ENCODE measurements around the gene PDS5B.
"Not testable (repeated sequence)": the region's sequence is repeated elsewhere in the genome, so short reads cannot be mapped to it uniquely, and the experiment has no call there.

Gene PDS5B

DNA sequence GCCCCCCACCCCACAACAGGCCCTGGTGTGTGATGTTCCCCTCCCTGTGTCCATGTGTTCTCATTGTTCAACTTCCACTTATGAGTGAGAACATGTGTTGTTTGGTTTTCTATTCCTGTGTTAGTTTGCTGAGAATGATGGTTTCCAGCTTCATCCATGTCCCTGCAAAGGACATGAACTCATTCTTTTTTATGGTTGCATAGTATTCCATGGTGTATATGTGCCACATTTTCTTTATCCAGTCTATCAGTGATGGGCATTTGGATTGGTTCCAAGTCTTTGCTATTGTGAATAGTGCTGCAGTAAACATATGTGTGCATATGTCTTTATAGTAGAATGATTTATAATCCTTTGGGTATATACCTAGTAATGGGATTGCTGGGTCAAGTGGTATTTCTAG, 142.8 kb downstream of the PDS5B start:
- DNase-seq (ENCODE audit: low spot score), result not testable (repeated sequence)

DNA sequence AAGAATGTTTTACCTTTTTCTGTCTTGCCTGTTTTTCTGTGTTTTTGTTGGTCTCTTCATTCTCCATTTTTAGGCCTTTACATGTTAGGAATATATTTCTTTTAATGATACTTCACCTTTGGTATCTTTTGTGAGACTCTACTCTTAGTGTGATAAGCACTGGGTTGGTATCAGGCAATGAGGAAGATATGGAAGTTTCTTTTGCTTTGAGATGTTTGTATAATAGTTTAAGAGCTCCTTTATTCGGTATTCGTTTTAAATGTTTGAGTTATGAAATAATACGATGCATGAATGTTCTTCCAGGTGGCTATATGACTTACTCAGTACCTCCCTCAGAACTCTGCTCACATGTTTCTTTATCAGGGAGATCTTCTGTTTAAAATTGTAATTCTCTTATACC, 144.8 kb downstream of the PDS5B start:
- no peak for DNase-seq (ENCODE audit: low spot score)

DNA sequence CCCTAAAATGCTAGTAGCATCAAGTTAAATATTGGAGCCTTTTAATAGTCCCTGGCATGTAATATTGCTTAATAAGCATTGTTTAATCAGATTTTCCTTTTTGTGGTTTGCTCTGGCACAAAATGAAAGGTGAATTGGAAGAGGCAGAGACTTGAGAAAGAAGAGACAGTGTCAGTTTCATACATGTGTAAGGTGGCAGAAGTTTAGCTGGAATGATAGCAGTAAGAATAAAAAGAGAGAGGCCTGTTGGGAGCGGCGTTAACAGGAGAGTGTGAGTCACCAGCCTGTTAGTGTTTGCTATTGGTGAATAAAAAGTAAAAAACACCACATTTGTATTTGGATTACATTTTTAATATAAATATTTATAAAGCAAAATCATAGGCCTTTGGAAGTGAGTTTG, 145.3 kb downstream of the PDS5B start:
- no peak for DNase-seq (ENCODE audit: low spot score)

DNA sequence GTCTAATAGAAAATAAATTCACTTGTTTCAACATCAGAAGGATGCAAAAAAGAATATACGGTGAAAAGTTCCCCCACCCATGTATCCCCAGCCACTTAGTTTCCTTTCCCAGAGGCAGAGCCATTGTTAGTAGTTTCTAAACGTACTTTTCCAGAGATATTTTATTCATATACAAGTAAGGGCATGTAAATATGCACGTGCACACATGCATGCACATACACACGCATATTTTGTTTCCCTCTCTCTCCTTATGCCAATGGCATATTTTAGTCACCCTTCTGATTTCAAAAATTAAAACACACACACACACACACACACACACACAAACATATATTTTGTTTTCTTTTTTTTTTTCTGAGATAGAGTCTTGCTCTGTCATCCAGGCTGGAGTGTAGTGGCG, 147.4 kb downstream of the PDS5B start:
- no peak for DNase-seq (ENCODE audit: low spot score)

DNA sequence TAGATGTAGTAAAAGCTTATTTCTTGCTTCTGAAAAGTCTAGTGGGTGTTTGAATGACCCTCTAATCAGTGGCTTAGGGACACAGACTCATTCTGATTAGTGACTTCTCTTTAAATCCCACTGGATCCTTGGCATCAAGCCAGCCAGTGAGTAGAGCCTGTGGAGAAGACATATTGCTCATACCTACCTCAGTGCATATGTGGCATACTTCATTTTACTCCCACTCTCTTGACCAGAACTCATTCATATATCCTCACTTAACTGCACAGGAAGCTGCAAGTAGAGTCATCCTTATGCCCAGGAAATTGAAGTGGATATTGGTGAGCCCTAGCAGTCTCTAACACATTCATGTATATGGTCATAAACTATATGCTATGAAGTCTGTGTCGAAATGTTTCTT, 148.3 kb downstream of the PDS5B start:
- no peak for DNase-seq (ENCODE audit: low spot score)

DNA sequence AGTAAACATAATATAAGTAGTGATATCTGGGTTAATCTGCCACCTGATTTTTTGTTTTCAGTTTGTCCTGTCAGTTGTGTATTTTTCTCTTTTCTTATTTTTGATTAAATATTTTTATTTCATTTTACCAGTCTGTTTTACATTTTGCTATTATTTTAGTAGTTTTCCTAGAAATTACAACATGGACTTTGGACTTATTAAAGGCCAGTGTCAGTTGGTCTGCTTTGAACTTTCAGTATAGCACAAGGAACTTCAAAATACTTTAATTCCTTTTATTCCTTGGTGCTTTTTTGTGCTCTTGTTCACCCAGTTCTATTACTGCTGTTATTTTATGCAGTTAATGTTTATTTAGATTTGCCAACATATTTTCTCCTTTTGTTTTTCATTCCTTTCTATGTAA, 149.6 kb downstream of the PDS5B start:
- no peak for DNase-seq (ENCODE audit: low spot score)

DNA sequence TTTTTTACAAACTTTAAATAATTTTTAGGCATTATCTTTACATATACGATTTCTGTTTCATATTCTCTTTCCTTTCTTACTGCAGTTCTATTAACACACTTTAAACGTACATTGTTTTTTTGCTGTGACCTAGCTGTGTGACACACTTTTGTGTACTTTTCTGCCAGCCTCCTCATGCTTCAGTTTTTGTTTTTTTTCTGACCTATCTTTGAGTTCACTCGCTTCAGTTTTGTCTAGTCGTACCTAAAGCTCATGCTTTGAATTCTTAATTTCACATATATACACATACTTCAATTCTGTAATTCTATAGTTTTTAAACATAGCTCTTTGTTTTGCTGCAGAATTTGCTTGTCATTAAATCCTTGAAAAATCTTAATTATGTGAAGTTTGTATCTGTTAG, 150.4 kb downstream of the PDS5B start:
- no peak for DNase-seq (ENCODE audit: low spot score)

DNA sequence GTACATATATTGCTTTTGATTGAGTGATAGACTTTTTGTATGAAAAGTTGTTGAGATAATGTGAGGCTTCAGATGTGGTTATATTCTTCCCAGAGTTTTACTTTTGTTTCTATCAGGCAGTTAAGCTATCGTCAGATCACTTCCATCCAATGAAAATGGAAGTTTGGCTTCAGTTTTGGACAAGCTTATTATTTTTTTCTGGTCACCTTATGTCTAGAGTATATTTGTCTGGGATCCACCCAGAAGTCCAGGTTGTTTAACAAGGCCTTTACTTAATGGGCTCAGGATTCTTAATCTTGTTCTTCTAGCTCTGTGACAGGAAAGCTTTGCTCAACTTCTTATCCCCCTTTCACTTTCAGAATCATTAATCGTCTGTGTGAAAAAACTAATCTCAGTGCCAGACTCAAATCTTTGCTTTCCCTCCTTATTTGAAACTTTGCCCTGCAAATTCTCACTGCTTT, 150.9 kb downstream of the PDS5B start:
- no peak for DNase-seq (ENCODE audit: low spot score)

DNA sequence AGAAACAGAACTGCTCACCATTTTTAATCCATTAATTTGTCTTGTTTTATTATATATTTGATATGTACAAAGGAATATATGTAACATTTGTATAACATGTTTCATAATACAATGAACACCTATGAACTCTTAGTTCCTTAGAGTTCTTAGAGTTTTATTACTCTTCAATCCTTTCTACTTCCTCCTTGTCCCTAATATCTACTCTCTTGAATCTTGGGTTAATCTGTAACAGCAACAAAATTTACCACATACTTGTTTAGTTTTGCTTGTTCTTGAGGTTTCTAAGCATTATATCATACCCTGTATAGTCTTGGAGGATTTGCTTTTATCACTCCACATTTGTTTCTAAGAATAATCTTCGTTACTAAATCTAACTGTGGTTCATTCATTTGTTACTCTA, 151.4 kb downstream of the PDS5B start:
- no peak for DNase-seq (ENCODE audit: low spot score)

DNA sequence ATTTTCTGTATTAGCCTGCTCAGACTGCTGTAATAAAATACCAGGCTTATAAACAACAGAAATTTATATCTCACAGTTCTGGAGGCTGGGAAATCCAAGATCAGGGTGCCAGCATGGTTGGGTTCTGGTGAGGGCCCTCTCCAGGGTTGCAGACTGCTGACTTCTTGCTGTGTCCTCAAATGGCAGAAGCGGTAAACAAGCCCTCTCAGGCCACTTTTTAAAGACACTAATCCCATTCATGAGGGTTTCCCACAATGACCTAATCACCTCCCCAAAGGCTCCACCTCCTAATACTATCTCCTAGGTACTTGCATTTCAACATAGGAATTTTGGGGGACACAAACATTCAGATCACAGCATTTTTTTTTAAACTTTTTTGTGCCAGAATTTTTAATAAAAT, 159.3 kb downstream of the PDS5B start:
- DNase-seq (ENCODE audit: low spot score), result no peak

DNA sequence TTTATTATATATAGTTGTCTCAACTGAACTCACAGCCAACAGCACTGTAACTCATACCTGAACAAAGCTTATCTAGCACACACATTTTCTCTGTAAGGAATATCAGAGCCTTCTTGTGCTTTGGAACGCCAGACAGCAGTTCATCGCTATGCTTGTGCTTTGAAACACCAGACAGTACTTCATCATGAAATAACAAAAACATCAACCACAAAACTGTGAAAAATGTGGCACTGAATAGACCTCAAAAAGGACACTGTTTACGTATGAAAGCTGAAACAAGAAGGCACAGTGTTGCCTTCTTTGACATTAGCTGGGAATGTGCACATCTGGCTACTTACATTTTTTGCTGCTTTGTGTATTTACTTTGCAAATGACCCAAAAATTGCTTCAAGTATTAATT, 160.2 kb downstream of the PDS5B start:
- no peak for DNase-seq (ENCODE audit: low spot score)

DNA sequence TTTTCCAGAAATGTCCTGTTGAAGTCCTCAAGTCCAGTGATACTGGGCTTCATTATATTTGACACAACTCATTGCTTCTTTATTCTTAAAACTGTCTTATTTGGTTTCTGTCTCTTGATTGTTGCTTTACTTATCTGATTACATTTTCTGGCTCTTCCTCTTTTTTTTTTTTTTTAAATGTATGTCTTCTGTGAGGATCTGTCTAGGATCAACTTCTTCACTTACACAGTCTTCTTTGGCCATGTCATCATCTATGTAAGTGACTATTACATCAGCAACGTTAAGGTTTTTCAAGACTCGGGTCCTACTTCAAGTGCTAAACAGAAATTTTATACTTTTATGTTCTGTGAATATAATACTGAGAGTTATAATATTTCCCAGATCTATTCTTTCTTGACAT, 162.1 kb downstream of the PDS5B start:
- DNase-seq (ENCODE audit: low spot score), result no peak

DNA sequence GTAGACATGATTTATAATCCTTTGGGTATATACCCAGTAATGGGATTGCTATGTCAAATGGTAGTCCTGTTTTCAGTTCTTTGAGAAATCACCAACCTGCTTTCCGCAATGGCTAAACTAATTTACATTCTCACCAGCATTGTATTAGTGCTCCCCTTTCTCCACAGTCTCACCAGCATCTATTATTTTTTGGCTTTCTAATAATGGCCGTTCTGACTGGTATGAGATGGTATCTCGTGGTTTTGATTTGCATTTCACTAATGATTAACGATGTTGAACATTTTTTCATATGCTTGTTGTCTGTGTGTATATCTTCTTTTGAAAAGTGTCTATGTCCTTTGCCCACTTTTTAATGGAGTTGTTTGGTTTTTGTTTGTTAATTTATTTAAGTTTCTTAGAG, 165.1 kb downstream of the PDS5B start:
- DNase-seq (ENCODE audit: low spot score), result no peak

DNA sequence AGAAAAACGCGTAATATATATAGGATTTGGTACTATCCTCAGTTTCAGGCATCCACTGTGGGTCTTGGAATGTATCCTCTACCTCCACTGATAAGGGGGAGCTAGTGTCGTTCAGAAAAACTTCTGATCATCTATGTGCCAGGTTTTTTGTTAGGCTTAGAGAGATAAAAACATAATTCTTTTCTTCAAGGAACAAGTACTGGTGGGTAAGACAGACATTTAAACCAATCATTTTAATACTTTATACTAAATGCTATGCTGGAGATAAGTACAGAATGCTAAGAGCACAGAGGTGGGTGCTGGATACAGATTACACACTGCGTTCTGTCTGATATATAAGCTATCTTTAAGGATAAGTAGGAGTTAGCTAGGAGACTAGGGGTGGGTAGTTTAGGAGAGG, 166.1 kb downstream of the PDS5B start:
- no peak for DNase-seq (ENCODE audit: low spot score)

DNA sequence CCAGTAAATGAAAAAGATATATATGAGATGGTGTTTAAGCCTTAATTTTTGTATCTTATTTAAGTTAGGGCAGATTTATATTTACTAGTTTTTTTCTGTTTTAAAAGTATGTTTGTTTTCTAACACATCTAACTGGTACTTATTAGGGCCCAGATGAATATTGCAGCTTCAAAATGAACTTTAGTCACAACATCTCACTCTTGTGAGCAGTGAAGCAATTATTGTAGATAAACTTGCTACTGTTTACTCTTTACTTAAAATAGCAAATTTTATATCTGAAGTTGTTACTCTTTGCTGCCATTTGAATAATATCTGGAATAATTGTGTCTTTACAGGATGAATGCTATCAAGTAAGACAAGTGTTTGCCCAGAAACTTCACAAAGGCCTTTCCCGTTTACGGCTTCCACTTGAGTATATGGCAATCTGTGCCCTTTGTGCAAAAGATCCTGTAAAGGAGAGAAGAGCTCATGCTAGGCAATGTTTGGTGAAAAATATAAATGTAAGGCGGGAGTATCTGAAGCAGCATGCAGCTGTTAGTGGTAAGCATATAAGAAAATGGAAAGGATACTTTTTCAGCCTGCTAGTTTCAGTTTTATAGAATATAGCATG, 166.8 kb downstream of the PDS5B start:
- no peak for DNase-seq (ENCODE audit: low spot score)

DNA sequence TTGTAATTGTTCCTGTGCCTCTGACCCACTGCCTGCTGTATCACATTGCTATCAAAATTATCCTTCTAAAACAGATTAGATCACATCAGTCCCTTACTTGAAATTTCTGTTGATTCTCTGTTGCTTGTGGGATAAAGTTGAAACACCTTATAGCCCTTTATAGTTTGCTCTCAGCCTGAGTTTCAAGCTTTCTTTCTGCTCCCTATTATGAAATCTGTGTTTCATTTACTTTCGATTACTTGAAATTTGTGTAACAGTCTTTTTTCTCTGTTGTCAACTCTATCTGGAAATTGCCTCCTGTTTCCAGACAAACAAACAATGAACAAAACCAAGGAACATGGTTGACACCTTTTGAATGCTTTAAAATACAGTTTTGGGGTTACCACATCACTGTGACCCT, 167.9 kb downstream of the PDS5B start:
- no peak for DNase-seq (ENCODE audit: low spot score)

DNA sequence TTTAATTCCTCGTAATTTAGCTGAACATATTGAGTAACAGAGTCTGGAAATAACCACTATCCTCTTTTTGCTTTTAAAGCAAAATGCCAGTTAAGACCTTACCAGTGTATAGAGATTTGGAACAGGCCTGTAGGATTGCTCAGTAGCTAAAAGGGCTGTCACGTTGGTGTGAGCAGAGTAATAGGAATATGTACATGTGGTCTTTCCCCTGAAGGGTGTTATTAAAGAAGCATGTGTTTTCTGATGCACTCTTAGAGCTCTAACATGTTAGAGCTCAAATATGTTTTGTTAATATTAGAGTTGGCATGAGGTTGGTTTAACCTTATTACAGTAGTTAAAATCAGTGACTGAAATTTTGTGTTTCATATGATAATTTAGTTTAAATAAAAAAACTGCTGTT, 172.9 kb downstream of the PDS5B start:
- DNase-seq (ENCODE audit: low spot score), result no peak

DNA sequence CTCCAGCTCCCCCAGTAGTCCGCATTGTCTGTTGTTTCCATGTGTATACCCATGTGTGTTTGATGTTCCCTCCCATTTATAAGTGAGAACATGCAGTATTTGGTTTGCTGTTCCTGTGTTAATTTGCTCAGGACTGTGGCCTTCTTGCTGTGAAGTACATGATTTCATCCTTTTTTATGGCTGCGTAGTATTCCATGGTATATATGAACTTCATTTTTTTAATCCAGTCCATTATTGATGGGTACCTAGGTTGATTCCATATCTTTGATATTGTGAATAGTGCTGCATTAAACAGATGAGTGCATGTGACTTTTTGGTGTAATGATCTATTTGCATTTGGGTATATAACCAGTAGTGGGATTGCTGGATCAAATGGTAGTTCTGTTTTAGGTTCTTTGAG, 175.2 kb downstream of the PDS5B start:
- DNase-seq (ENCODE audit: low spot score), result no peak

DNA sequence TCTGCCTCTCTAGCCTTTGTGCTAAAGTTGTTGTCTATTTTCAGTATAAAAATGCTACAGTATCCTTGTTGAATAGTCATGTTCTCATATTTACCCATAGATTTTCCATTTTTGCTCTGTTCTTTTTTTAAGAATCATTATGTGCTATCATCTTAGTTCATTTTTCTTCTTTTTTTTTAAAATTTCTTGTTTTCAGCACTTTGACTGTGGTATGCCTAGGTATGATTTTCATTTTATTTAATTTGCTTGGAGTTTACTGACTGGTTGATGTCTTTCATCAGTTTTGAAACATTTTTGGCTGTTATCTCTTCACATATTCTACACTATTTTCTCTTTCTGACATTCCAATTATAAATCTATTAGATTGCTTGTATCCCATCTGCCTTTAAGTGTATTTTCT, 192.9 kb downstream of the PDS5B start:
- DNase-seq (ENCODE audit: low spot score), result no peak

DNA sequence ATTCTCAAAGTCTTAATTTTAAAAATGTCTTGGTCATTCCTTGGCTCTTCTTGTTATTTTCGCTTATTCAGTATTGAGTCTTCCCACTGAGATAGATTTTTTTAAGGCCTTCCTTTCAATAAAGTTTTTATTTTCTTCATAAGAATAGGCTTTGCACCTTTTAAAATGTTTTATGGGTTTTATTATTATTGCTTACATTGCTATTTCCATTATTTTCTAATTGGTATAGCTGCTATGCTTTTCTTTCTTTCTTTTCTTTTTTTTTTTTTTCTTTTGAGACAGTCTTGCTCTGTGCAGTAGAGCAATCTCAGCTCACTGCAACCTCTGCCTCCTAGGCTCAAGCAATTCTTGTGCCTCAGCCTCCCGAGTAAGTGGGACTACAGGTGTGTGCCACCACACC, 195.7 kb downstream of the PDS5B start:
- DNase-seq (ENCODE audit: low spot score), result no peak

DNA sequence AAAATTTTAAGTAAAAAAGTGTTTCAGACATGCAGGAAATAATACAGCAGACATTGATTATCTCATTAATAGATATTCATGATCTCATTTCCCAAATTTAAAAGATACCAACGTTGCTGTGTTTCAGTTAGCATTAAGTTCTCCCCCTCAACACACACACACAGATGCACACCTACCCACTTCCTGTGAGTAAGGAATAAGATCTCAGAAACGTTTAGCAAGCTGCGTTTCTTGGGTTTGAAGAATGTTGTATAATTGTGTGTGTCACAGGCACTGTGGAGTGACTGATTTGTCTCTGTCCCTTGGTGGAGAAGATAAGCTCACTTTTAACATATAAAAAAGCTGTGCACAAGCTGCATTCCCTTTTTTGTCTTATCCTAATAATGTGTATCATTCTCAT, 196.8 kb downstream of the PDS5B start:
- no peak for DNase-seq (ENCODE audit: low spot score)

DNA sequence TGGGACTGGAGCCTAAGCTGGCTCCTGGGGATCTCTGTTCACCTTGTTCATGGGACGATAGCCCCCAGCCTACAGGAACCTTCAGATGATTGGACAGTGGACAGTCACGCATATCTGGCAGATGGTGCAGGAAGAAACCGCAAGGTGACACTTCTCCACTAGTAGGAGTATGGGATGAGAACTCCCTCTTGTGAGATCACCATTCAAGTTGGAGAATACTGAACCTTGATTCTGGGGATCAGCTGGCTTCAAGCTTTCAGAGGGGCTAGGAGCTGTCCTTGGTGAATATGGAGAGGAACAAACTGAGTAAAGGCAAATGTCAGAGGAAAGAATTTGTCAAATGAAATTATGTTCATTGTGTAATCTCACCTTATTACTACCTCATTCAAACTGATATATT, 204.5 kb downstream of the PDS5B start:
- DNase-seq (ENCODE audit: low spot score), result no peak

DNA sequence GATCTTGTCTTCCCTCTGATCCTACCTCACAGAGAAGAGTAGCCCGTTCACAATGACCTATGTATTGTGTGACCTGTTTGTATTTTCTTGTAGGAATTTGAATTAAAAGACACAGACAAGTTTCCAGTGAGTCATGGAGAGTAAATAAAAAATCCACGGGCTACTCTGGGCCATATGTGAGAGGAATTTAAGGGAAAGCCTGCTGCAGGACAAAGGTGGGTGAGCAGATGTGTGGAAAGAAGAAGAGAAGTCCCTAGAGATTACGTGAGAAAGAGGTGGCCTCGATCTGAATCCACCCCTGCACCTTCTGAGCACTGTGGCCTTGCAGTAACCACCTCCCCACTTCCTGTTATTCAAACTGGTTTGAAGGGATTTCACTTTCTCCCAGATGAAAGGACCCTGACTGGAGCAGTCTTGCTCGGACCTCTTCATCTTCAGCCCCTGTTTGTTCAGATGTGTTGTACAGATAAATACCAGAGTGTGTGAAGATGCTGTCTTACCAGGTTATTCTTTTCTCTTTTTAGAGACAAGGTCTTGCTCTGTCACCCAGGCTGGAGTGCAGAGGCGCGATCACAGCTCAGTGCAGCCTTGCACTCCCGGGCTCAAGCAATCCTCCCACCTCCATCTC, 205.4 kb downstream of the PDS5B start:
- DNase-seq (ENCODE audit: low spot score), result no peak

DNA sequence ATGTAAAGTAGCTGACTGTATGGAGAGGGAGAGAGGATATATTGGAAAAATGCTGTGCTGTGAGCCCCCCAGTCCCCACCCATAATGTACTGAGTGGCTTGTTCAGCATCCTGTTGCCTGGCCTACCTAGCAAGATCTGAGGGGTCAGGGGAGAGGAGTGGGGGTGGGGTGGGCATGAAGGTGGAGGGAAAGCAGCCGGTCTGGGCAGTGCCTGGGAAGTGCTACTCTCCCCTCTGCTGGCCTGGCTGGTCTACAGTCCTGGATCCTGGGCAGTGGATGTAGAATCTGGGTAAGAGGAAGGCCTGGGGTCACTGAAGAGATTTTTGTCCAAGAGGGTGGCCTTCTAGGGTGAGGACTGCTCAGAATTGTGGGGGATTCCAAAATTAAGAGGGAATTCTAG, 210.5 kb downstream of the PDS5B start:
- DNase-seq (ENCODE audit: low spot score), result no peak

Data from HuH-7 (cell line).